Measurements from ENCODE around the gene IRGC.

- TF ChIP-seq, protein P1, sequence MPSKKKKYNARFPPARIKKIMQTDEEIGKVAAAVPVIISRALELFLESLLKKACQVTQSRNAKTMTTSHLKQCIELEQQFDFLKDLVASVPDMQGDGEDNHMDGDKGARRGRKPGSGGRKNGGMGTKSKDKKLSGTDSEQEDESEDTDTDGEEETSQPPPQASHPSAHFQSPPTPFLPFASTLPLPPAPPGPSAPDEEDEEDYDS (CRISPR knock-in tag; IDR thresholded peaks at IDR 0.05), result no peak
- no peak for TF ChIP-seq POLR2A (IDR thresholded peaks at IDR 0.05; ENCODE audit: insufficient read depth in 1 of 2, low read depth in 2 of 2, low read length in 2 of 2)
- no peak for TF ChIP-seq RORA (CRISPR knock-in tag; IDR thresholded peaks at IDR 0.05)
- TF ChIP-seq GABPB1 (CRISPR knock-in tag; IDR thresholded peaks at IDR 0.05), result no peak
- TF ChIP-seq, protein P2, sequence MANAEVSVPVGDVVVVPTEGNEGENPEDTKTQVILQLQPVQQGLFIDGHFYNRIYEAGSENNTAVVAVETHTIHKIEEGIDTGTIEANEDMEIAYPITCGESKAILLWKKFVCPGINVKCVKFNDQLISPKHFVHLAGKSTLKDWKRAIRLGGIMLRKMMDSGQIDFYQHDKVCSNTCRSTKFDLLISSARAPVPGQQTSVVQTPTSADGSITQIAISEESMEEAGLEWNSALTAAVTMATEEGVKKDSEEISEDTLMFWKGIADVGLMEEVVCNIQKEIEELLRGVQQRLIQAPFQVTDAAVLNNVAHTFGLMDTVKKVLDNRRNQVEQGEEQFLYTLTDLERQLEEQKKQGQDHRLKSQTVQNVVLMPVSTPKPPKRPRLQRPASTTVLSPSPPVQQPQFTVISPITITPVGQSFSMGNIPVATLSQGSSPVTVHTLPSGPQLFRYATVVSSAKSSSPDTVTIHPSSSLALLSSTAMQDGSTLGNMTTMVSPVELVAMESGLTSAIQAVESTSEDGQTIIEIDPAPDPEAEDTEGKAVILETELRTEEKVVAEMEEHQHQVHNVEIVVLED (CRISPR knock-in tag; IDR thresholded peaks at IDR 0.05; ENCODE audit: borderline replicate concordance), result no peak
- TF ChIP-seq SP1 (IDR thresholded peaks at IDR 0.05), result no peak
- TF ChIP-seq SP1 (CRISPR knock-in tag; IDR thresholded peaks at IDR 0.05), result no peak
- no peak for TF ChIP-seq SP2 (CRISPR knock-in tag; IDR thresholded peaks at IDR 0.05)
- TF ChIP-seq STAT5B (CRISPR knock-in tag; IDR thresholded peaks at IDR 0.05), result no peak
- TF ChIP-seq ATF6 (CRISPR knock-in tag; conservative IDR thresholded peaks at IDR 0.05), result no peak
- TF ChIP-seq ZNF660 (CRISPR knock-in tag; IDR thresholded peaks at IDR 0.05; ENCODE audit: borderline replicate concordance, low read depth), result no peak
- TF ChIP-seq POLR2G (IDR thresholded peaks at IDR 0.05; ENCODE audit: low read depth, low read length), result no peak
- TF ChIP-seq ZNF777 (CRISPR knock-in tag; IDR thresholded peaks at IDR 0.05), result no peak
Observed at GRCh38 chr19:43697295-43697694, 18.6 kb upstream of the IRGC start.

Measured in HepG2 (cell line).